HepG2 (cell line): ENCODE data around the gene TMED3. TPM values are rescaled to one million over a fixed set of nuclear protein-coding genes. Genes with fewer than 3 reads are reported as not detected.

ENCODE experiments used
- CENPBD1 ChIP-seq: sonication (generic); formaldehyde crosslinking; IDR thresholded peaks from 2 replicates; pipeline ENCODE4 v1.8.0; 2022; ENCODE audit warnings: missing genetic modification reagents, low read depth, mild to moderate bottlenecking, borderline replicate concordance
- CREB3 ChIP-seq: sonication (generic); formaldehyde crosslinking; IDR thresholded peaks from 2 replicates; pipeline ENCODE4 v1.5.0; 2020; ENCODE audit warnings: missing genetic modification reagents
- HNRNPK ChIP-seq: fragments of 200-400 bp; formaldehyde crosslinking; IDR thresholded peaks from 2 replicates; pipeline ENCODE4 v1.6.1; 2018; ENCODE audit warnings: low read length, low read depth, moderate library complexity, mild to moderate bottlenecking; ENCODE audit not compliant: poor library complexity, severe bottlenecking
- NCOA2 ChIP-seq: sonication (generic); formaldehyde crosslinking; IDR thresholded peaks from 2 replicates; pipeline ENCODE4 v1.8.0; 2022; ENCODE audit warnings: inconsistent platforms
- NFKBIZ ChIP-seq: IDR thresholded peaks from 2 replicates; pipeline ENCODE4 v1.6.1; 2018; ENCODE audit warnings: missing genetic modification reagents, missing compliant biosample characterization
- NPAS2 ChIP-seq: sonication (generic); formaldehyde crosslinking; IDR thresholded peaks from 2 replicates; pipeline ENCODE4 v1.8.0; 2022; ENCODE audit warnings: mild to moderate bottlenecking, missing genetic modification reagents, borderline replicate concordance
- PCBP2 ChIP-seq: fragments of 200-400 bp; formaldehyde crosslinking; optimal IDR thresholded peaks from 2 replicates; pipeline ENCODE3; 2018; ENCODE audit warnings: low read length, low read depth; ENCODE audit not compliant: poor library complexity, severe bottlenecking
- PTBP1 ChIP-seq: fragments of 200-400 bp; formaldehyde crosslinking; IDR thresholded peaks from 2 replicates; pipeline ENCODE4 v1.6.1; 2018; ENCODE audit warnings: low read length, low read depth; ENCODE audit not compliant: poor library complexity, severe bottlenecking
- TEAD2 ChIP-seq: sonication (generic); formaldehyde crosslinking; IDR thresholded peaks from 2 replicates; pipeline ENCODE4 v1.9.0; 2021; ENCODE audit warnings: missing genetic modification reagents
- ZBTB49 ChIP-seq: sonication (generic); formaldehyde crosslinking; IDR thresholded peaks from 2 replicates; pipeline ENCODE4 v1.4.0; 2020; ENCODE audit warnings: missing genetic modification reagents, borderline replicate concordance
- ZFP82 ChIP-seq: sonication (generic); formaldehyde crosslinking; IDR thresholded peaks from 2 replicates; pipeline ENCODE4 v1.5.1; 2020; ENCODE audit warnings: mild to moderate bottlenecking, missing genetic modification reagents, borderline replicate concordance
- ZNF264 ChIP-seq: sonication (generic); formaldehyde crosslinking; IDR thresholded peaks from 2 replicates; pipeline ENCODE4 v1.4.0; 2020; ENCODE audit warnings: missing genetic modification reagents
- ZNF646 ChIP-seq: sonication (generic); formaldehyde crosslinking; IDR thresholded peaks from 2 replicates; pipeline ENCODE4 v1.9.0; 2021; ENCODE audit warnings: mild to moderate bottlenecking, missing genetic modification reagents
- ZNF709 ChIP-seq: sonication (generic); formaldehyde crosslinking; IDR thresholded peaks from 2 replicates; pipeline ENCODE4 v1.5.0; 2020; ENCODE audit warnings: mild to moderate bottlenecking, missing genetic modification reagents
- ZNF75D ChIP-seq: sonication (generic); formaldehyde crosslinking; IDR thresholded peaks from 2 replicates; pipeline ENCODE4 v1.8.1; 2023; ENCODE audit warnings: missing genetic modification reagents, mild to moderate bottlenecking, borderline replicate concordance
- ZNF775 ChIP-seq: sonication (generic); formaldehyde crosslinking; IDR thresholded peaks from 2 replicates; pipeline ENCODE4 v1.4.0; 2020; ENCODE audit warnings: missing genetic modification reagents, mild to moderate bottlenecking, moderate library complexity, borderline replicate concordance
- ZNF841 ChIP-seq: sonication (generic); formaldehyde crosslinking; IDR thresholded peaks from 2 replicates; pipeline ENCODE4 v1.8.1; 2023; ENCODE audit warnings: missing genetic modification reagents, borderline replicate concordance
- ZNF879 ChIP-seq: sonication (generic); formaldehyde crosslinking; IDR thresholded peaks from 2 replicates; pipeline ENCODE4 v1.8.1; 2023; ENCODE audit warnings: missing genetic modification reagents
- polyA plus RNA-seq, 8 experiments: library from polyadenylated mRNA; depleted of rRNA in 3 of 8; stranded (reverse) in 7 of 8; unstranded in 1 of 8; fragments of >200 nt; fragmentation: Illumina TruSeq in 4 of 8; extraction: Trizol in 4 of 8; gene quantifications; 2 replicates each; pipeline versions ENCODE4 v1.2.1 to v1.2.3, GENCODE V29; 2011 to 2016; ENCODE audit warnings: low read depth in 4 of 8, missing spikeins in 1 of 8, mixed read lengths in 1 of 8; ENCODE audit not compliant: insufficient read depth in 1 of 8
- total RNA-seq, 5 experiments: library from RNA; depleted of rRNA; stranded (reverse); fragments of >200 nt; fragmentation: Illumina TruSeq; extraction: Trizol; gene quantifications; 2 replicates each; pipeline ENCODE4 v1.2.3, GENCODE V29; 2016; ENCODE audit warnings: low read depth in 1 of 5

The TMED3 gene
- total and polyA plus RNA-seq, 2 of the 13 experiments (the other 11 are each of a cell fraction or from before 2014, with no cell fraction given) = 125 to 155 TPM

GRCh38 chr15:79283252-79284048, 27.5 kb upstream of the TMED3 start (continued):
- TF ChIP-seq ZNF646 (CRISPR knock-in tag) (no peak), NCOA2 (CRISPR knock-in tag) (no peak), ZNF709 (CRISPR knock-in tag) (peak; percentile 45; the same call in 1 of the 2 replicates), ZFP82 (no peak), PCBP2 (no peak), HNRNPK (no peak), PTBP1 (no peak), ZBTB49 (CRISPR knock-in tag) (no peak), ZNF264 (CRISPR knock-in tag) (0 out of 2 replicates have a peak, but pooled peaks have one; percentile 57), CENPBD1 (CRISPR knock-in tag) (no peak), CREB3 (CRISPR knock-in tag) (peak; percentile 80; the same call in 1 of the 2 replicates), ZNF75D (CRISPR knock-in tag) (no peak), NFKBIZ (no peak), TEAD2 (CRISPR knock-in tag) (no peak), NPAS2 (CRISPR knock-in tag) (no peak), ZNF879 (CRISPR knock-in tag) (no peak), ZNF841 (CRISPR knock-in tag) (no peak), ZNF775 (CRISPR knock-in tag) (no peak)
